NCI-H226 (cell line): ENCODE data around the gene TTL.
"Not testable (repeated sequence)": the region's sequence is repeated elsewhere in the genome, so short reads cannot be mapped to it uniquely, and the experiment has no call there.

Experiments used
- DNase-seq: peaks from one replicate; pipeline ENCODE4 v3.0.0-alpha.2; 2015

TTL gene

DNA sequence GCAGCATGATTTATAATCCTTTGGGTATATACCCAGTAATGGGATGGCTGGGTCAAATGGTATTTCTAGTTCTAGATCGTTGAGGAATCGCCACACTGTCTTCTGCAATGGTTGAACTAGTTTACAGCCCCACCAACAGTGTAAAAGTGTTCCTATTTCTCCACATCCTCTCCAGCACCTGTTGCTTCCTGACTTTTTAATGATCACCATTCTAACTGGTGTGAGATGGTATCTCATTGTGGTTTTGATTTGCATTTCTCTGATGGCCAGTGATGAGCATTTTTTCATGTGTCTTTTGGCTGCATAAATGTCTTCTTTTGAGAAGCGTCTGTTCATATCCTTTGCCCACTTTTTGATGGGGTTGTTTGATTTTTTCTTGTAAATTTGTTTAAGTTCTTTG is 42.3 kb downstream of the TTL start:
- not testable (repeated sequence) for DNase-seq

DNA sequence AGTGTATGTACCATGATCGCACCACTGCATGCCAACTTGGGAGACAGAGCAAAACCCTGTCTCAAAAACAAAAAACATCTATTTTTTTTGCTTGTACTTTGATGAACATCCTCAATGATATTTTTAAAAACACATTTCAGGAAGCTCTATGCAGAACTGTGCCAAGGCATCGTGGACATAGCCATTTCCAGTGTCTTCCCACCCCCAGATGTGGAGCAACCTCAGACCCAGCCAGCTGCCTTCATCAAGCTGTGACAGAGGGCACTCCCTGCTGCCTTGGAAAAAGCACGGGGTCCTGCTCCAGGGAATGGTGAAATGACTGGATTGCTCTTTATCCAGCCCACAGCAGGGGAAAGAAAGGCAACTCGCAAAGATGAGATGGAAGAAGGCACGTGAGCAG is 46.6 kb downstream of the TTL start:
- DNase-seq, result no peak

DNA sequence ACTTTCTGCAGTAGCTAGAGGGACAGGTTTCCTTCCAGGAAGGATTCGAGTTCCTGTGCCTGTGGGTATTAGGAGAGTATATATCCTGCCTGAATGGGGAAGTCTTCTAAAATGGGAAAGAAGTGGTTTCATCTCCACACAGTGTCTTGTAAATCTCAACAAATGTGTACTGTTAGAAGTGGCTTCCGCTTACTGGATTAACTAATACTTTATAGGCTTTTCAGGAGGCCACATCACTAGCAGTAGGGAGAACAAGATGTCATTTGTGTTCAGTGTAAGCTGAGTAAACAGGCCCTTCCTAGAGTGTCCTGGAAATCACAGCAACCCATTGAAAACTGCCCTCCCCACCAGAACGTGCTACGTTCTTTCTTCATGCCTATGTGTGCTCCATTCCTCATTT is 47.8 kb downstream of the TTL start:
- DNase-seq, result no peak

DNA sequence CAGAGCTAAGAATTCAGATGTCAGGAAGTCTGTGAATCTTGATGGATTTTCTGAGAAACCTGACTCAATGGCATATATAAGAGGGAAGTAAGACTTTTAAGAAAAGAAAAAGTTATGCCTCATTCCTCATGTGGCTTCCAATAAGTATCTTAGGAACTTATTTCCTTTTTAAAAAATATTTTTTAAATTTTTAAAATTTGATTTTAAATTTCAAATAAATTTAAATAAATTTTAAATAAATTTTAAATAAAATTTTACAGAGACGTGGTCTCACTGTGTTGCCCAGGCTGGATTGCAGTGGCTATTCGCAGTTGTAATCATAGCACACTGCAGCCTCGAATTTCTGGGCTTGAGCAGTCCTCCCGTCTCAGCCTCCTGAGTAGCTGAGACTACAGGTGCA is 48.8 kb downstream of the TTL start:
- no peak for DNase-seq

DNA sequence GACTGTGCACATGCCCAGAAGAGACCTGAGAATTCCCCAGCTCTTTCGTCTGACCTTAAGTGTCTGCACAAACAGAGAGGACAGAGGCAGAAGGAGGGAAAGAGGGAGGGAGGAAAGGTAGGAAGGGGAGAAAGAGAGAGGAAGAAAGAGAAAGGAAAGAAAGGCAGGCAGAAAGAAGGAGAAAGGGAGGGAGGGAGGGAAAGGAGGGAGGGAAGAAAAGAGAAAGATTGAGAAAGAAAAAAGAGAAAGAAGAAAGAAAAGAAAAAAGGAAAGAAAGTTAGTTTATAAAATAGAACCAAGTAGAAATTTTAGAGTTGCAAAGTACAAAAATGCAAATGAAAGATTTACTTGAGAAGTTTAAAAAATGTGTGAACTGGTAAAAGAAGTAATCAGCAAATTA is 52.9 kb downstream of the TTL start:
- DNase-seq, result no peak

DNA sequence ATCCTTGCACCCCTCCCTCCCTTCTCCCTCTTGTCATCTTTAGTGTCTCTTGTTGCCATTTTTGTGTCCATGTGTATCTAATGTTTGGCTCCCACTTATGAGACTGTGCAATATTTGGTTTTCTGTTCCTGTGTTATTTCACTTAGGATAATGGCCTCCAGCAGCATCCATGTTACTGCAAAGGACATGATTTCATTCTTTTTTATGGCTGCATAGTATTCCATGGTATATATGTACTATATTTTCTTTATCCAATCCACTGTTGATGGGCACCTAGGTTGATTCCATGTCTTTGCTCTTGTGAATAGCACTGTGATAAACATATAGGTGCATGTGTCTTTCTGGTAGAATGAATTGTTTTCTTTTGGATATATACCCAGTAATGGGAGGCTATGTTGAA is 54.7 kb downstream of the TTL start:
- DNase-seq, result not testable (repeated sequence)

DNA sequence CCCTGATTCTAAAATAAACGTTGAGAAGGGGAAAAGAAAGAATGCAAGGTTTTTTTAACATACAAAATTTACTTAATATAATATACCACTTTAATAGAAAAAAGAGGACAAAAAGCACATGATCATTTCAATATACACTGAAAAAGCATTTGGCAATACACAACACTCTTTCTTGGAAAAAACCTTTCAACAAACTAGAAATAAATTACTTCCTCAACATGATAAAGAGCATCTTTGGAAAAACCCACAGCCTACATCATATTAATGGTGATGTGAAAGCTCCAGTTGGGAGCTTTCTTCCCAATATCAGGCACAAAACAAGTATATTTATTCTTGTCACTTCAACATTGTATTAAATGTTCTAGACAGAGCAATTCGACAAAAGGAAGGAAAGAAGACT is 57.4 kb downstream of the TTL start:
- no peak for DNase-seq

DNA sequence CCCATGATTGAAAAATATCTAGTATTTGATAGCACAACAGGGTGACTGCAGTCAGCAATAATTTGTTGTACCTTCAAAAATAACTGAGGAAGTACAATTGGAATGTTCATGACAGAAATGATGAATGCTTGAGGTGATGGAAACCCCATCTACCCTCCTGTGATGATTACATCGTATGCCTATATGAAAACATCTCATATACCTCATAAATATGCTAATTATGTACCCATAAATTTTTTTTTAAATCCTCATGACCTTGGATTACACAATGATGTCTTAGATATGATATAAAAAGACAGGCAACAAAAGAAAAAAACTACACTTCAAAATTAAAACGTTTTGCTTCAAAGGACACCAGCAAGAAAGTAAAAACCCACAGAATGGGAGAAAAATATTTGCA is 59.0 kb downstream of the TTL start:
- no peak for DNase-seq

DNA sequence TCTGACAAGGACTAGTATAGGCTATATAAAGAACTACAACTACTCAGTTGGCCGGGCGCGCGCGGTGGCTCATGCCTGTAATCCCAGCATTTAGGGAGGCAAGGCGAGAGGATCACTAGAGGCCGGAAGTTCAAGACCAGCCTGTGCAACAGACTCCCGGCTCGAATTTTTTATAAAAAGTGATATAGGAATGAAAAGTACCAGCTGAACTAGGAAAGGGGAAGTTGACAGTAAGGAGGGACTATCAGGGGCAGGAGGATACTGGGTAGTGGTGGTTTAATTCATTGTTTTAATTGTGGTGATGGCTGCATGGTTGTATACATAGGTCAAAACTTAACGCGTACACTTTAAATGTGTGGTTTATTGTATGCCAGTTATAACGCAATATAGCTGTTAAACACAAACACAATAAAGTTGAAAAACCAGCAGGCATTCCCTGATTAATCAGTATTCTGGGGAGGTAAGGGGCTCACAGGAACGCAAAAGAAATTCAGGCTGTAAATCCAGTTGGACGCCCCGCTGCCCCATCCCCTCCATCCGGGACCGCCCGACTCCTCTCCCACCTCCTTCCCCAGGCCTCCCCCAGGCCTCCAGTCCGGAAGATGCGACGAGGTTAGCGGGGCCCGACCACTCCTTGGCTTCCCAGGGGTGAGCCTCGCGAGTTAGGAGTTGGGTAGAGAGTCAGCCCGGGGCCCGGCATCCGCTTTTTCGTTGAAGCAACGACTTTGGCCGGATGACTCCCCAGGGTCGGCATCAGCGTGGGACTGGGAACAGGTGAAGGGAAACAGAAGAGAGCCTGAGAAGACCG is 59.6 kb downstream of the TTL start:
- no peak for DNase-seq

DNA sequence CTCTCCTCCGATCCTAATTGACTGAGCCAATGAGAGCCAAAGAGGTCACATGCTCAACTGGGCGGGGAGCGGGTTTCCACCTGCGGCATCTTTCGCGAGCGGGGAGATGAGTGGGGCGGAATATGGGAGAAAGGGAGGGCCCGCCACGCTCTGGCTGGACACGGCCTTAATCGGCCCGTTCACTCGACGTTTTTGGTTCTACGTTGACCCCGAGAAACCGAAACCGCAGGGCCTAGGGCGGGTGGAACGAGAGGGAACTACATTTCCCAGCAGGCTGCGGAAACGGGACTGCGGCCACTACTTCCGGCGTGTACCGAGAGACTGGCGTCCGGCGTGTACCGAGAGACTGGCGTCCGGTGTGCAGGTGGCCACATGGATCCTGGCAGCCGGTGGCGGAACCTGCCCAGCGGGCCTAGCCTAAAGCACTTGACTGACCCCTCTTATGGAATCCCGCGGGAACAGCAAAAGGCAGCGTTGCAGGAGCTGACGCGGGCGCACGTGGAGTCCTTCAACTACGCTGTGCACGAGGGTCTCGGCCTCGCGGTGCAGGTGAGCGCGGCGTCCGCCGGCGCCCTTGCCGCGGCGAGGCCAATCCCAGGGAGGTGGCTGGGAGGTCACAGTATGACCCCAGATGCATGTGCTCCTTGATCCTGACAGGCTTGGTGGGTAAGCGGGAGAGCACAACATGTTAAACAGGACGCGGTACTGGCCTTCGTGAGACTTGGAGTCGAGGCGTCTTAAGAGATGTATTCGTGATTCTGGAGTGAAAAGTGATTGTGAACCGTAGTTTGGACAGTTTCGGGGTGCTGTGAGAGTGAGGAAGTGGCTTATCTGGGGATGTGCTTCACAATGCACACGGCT is 60.4 kb downstream of the TTL start, which contains the start of gene POLR1B:
POLR1B (plus strand) TSS at position 343 of the 861 bp plus-strand sequence; CDS start at position 373, 30 bp downstream.
- peak; percentile 77 for DNase-seq

DNA sequence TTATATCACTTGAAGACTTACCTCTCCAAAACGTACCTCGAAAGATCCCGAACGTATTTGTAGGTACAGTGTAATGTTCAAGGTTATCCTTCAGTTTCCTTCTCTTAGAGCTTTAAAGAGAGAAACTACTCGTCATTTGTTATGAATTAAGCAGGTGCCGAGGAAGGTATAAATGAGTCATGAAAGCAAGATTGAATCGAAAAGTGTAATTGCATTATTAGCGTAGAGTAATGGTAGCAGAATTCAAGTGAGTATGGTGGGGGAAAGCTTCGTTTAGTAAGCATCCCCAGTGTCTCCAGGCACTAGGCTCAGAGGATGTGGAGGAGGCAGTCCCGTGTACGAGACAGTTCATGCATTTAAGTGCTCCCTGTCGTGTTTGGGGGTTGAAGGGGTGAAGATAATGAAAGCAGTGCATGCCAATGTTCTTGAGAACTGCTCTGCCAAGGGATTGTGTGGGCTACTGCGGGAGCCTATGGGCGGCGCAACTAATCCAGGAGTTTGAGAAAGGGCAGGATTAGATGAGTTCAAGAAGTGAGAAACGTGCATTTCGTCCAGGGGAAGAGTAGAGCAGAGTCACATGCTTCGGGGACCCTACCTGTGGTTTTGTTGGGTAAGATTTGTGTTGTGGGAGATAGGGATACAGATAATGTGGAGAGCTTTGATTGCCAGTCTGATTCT is 61.2 kb downstream of the TTL start:
- peak; percentile 3 for DNase-seq

DNA sequence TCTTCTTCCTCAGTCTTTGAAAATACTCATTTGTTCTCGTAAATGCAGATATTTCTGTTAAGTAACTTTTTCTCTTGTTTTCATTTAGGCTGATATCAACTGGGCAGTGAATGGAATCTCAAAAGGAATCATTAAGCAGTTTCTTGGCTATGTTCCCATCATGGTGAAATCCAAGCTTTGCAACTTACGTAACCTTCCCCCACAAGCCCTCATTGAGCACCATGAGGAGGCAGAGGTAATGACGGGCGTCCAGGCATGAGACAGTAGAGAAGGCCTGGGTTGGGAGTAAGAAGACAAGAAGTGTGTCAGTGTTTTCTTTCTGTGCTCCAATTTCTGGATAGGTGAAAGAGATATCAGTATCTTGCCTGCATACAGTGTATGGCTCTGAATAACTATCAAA is 65.4 kb downstream of the TTL start:
- DNase-seq, result peak; percentile 67

DNA sequence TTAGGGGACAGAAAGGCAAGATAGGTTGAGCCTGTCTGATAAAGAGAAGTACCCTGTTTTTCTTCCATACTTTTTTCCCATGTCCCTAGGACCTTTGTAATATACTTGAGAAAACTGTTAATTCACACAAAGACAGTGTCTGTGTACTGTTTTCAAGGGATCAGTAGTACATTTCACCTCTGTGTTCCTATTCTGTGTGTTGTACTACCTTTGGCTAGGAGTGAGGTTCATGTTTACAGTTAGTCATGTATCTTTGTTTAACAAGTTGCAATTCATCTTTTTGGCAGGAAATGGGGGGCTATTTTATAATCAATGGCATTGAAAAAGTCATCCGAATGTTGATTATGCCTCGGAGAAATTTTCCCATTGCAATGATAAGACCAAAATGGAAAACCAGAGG is 67.0 kb downstream of the TTL start:
- DNase-seq, result no peak

DNA sequence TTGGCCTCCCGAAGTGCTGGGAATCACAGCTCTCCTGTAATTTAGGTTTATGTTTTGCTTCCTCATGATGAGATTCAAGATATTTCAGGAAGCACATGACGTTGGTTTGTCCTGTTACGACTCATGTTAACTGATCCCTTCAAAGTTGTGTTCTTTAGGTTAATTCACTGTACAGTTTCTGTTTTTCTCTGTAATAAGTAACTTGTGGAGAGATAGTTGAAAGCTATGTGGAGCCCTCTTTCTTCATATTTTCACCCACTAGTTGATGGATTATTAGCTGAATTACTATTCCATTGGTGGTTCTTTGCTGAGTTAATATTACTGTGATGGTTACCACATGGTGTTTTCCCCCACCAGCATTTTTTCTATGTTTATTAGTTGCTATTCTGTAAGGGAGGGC is 84.1 kb downstream of the TTL start:
- DNase-seq, result no peak

DNA sequence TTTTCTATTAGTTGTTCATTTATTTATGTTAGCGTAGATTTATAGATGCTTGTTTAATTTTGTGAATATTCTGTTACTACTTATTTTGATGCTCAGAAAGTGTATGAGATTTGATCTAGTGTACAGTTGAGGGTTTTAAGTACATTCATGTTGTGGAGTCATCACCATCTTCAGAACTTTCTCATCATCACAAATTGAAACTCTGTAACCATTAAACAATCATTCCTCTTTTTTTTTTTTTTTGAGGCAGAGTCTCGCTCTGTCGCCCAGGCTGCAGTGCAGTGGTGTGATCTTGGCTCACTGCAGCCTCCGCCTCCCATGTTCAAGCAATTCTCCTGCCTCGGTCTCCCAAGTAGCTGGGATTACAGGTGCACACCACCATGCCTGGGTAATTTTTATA is 84.6 kb downstream of the TTL start:
- not testable (repeated sequence) for DNase-seq

DNA sequence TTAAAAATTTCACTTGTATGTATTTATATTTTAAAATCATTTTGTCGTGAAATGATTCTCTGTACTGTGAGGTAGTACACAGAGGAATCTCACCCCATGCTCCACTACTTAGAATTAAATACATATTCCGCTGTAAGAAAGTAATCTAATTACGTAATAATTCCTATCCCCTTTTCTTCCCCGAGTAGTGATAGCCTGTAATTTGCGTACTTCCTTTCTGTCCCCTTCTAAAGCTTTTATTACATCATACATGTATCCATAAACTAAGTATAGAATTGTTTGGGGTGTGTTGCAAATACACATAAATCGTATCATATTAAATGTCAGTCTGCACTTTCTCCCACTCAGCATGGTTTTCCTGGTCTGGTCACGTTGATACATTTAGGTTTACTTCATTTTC is 90.0 kb downstream of the TTL start:
- DNase-seq, result no peak

DNA sequence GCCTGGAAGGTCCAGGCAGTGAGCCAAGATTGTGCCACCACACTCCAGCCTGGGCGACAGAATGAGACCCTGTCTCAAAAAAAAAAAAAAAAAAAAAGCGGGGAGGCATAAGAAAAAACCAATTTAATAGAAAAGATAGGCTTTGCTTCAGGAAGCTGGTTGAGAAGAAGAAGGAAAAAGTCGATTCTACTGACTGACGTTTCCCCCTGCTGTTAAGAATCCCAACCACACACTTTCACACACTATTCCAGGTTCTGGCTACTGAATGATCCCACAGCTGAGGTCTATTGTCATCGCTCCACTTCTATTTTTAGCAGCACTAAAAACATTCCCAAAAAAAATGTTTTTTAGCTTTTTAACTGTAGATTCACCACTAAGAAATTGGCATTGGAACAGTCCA is 95.8 kb downstream of the TTL start:
- no peak for DNase-seq

DNA sequence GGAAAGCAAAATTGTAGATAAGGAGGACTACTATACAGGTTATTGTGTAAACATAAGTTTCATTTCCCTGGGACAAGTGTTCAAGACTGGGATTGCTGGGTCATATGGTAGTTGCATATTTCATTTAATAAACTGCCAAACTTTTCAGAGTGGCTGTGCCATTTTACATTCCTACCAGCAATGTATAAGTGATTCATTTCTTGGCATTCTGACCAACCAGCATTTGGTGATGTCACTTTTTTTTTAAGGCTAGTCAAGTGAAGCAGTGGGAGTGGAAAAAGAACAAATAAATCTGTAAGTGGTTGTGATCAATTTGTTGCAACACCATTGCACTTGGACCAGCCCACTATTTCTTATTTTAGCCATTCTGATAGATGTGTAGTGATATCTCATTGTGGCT is 97.3 kb downstream of the TTL start:
- DNase-seq, result peak; percentile 75

DNA sequence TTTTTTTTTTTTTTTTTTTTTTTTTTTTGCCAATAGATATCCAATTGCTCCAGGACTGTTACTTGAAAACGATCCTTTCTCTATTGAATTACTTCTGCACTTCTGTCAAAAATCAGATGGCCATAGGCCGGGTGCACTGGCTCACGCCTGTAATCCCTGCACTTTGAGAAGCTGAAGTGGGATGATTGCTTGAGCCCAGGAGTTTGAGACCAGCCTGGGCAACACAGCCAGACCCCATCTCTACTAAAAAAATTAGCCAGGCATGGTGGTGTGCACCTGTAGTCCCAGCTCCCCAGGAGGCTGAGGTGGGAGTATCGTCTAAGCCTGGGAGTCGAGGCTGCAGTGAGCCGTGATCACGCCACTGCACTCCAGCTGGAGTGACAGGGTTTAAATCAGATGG is 98.1 kb downstream of the TTL start:
- DNase-seq, result no peak

DNA sequence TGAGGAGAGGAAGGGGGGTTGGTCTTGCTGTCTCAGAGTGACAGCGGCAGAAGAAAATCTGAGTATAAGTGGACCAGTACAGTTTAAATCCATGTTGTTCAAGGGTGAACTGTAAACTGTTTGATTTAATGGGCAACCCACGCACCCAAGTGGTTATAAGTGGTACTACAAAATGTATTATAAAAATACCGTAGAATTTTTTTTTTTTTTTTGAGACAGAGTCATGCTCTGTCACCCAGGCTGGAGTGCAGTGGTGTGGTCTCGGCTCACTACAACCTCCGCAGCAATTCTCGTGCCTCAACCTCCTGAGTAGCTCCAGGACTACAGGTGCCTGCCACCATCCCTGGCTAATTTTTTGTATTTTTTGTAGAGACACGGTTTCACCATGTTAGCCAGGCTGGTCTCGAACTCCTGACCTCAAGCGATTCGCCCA is 100.4 kb downstream of the TTL start:
- no peak for DNase-seq

DNA sequence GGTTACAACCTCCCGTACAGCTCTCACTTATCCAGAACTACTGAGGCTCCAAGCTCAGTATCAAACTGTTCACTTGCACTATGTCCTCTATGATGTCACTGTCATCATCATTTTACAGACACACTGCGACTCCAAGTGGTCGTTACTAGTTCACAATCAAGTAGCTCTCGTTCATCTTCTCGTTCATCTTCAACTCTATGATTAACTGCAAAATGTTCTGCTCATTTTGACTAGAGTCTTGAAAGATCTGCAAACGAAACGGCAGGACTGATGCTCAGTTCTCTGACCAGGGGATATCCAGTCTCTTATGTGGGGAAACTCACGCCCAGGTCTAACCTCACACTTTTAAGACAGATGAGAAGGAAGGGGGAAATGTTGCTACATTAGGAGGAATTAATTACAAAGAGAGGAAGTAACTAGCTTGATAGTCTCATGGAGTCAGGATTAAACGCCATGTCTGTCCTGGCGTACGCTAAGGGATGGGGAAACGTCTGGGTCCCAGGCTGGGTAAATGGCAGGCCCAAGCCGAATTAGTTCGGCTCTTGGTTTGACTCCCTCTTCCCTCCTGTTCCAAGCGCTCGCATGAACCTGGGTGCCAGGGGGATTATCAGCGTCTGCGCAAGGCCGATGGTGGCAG is 101.7 kb downstream of the TTL start:
- DNase-seq, result no peak

DNA sequence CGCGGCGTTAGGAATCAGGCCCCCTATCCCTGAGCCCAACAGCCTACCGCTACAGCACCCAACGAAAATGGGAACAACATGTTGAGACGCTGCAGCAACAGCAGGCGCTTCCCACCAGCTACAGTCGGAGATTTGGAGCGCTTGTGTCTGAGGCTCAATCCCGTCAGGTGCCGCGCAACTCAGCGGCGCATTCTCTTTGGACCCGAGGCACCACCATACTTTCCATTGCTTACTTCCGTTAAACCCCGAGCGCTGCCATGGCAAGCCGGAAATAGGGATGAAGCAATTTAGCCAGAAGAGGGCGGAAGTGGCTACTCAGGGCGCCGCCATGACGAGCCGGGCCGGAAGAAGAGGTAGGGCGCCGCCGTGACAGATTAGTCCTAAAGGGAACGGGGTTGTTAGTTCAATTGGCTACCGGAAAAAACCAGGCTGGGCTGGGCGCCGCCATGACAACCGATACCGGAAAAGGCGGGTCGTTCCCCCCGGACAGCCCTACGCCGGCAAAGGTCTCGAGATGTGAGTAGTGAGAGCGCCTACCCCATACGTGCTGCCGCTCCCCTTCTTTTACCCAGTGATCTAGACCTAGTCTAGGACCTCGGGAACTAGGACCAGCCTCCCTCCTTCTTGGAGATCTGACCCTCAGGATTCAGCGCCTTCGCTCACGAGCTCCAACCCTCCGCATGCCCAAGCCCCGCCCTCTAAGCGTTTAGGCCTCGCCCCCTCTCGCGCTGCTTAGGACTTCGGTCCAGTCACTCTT is 102.4 kb downstream of the TTL start, which contains the start of gene CHCHD5:
CHCHD5 (plus strand) TSS at position 476 of the 757 bp plus-strand sequence; CDS start at position 515, 39 bp downstream.
- DNase-seq, result peak; percentile 97
